ENCODE data around the gene TTC32. TPM values are rescaled to one million over a fixed set of nuclear protein-coding genes. Genes with fewer than 3 reads are reported as not detected.

Gene TTC32
- total RNA-seq, 3 donors from 2014 or later: 11.1 to 15.4 (median 14.0) TPM

DNA sequence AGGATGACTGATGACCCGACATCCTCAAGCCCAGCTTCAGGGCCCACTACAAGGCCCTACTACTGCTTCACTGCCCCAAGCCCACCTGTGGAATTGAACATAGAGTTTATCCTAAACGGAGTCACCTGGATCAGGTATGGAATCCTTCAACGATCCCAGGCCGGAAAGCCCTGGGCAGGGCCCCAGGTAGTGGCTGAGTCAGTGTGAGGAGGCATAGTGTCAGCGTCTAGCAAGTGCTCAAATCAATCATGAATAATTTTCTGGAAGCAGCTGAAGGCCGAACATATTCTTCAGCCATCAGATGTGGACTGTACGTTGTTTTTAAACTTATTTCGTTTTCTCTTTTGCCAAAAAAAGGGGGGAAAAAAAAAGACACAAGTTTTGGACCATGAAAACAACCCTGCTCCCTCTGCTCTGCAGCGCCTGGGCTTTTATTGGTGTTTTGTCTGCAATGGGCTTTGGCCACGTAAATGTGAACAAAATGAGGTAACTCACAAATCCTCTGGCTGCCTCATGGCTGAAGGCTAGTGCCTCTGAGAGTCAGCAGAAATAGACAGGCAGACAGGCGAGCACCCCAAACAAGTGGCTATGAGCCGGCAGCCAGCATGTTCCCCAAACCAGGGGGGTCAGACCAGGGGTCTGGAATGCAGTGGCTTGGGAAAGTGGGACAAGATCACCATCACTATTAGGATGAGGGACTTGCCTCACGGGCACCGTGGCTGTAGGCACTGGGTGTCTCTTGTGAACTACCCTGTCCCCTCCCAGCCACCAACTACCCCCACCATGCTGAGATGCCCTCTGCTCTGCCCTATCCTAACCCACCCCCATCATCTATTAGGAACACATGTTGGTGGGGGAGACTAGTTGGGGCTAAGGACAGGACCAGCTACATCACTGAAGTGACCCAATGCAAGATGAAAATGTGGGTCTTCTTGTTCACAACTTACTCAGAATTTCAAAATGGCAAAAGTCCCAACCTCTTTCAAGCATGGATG lies 51.4 kb downstream of the TTC32 start:
- no peak for DNase-seq
- H3K9me3 ChIP-seq: no peaks in the 10 kb centered on the region
- no peaks in the 10 kb centered on the region for H3K36me3 ChIP-seq (ENCODE audit: low read depth)
- no peak for TF ChIP-seq CTCF (IDR thresholded peaks at IDR 0.05)
- no peaks in the 10 kb centered on the region for H3K4me1 ChIP-seq (ENCODE audit: low read depth)
- no peak overlapping the region for H3K4me3 ChIP-seq
- ATAC-seq: no peak
- intact Hi-C loops (cut with DNase I, micrococcal nuclease): no loop called here

GRCh38 chr2:19848952-19849351 lies 52.8 kb downstream of the TTC32 start:
- Histone ChIP-seq H3K4me3 (no peak overlapping the region), H3K9me3 (no peaks in the 10 kb centered on the region), H3K4me1 (ENCODE audit: low read depth) (no peaks in the 10 kb centered on the region), H3K36me3 (ENCODE audit: low read depth) (no peaks in the 10 kb centered on the region)
- no peak for ATAC-seq
- intact Hi-C loops (cut with DNase I, micrococcal nuclease): no loop called here
- TF ChIP-seq CTCF (IDR thresholded peaks at IDR 0.05): no peak
- DNase-seq: no peak

DNA sequence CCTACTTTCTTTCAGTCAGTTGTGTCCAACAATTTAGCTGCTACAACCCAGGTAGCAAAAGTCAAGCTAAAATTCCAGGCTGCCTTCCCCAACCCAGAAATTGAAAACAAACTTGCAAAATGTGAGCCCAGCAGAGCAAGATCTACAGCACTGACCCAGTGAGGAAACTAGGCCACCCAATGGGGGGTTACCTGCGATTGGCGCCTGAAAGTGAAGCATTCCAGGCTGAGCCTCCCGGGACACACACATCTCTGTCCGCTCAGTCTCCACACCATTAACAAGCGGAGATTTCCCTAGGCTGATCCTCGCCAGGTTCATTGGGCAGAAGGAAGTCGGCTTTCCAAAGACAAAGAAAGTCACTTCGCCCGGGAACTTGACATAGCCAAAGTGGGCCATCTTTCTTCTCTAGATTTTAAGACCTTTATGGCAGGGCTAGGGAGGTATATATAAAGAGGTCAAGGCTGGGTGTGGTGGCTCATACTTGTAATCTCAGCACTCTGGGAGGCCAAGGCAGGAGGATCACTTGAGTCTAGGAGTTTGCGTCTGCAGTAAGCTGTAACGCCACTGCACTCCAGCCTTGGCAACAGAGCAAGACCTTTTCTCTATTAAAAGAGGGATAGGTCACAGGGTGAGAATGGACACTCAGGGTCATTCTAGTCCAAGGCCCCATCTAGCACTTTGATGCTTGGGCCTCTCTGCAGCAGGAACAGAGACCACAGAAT lies 53.6 kb downstream of the TTC32 start:
- DNase-seq: no peak
- no peak overlapping the region for H3K4me3 ChIP-seq
- no peaks in the 10 kb centered on the region for H3K36me3 ChIP-seq (ENCODE audit: low read depth)
- ATAC-seq: no peak
- intact Hi-C loops (cut with DNase I, micrococcal nuclease): no loop called here
- no peaks in the 10 kb centered on the region for H3K9me3 ChIP-seq
- TF ChIP-seq CTCF (IDR thresholded peaks at IDR 0.05): no peak
- no peaks in the 10 kb centered on the region for H3K4me1 ChIP-seq (ENCODE audit: low read depth)

DNA sequence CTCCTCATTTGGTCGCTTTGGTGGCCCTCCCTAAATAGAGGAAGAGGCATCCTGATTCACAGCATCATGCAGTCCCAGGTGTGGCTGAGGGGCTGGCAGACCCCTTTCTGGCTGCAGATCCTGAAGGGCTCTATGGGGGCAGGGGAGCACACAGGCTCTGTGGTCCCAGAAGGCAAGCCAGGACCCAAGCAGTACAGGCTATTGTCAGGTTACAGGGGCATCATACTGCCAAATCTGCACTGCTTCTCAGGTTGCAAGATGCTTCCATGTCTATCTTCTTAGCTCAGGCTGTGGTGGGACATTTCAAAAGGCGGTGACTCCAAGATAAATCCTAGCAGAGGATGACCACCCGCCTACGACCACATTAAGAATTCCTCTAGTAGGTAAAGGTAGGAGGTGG lies 54.3 kb downstream of the TTC32 start:
- ATAC-seq: no peak
- intact Hi-C loops (cut with DNase I, micrococcal nuclease): no loop called here
- H3K36me3 ChIP-seq (ENCODE audit: low read depth): no peaks in the 10 kb centered on the region
- no peak for TF ChIP-seq CTCF (IDR thresholded peaks at IDR 0.05)
- H3K9me3 ChIP-seq: no peaks in the 10 kb centered on the region
- no peak overlapping the region for H3K4me3 ChIP-seq
- H3K4me1 ChIP-seq (ENCODE audit: low read depth): no peaks in the 10 kb centered on the region
- DNase-seq: no peak

Other genes with a start within 250 kb of the TTC32 start
- 1 to 10 TPM; 1.9 to 8.8 (median 2.7) TPM for gene WDR35, start 88.1 kb upstream of the TTC32 start, total RNA-seq
- gene MATN3, start 110.7 kb upstream of the TTC32 start, total RNA-seq: under 1 TPM in 2 of 3 donors, not detected in 1; 0.70 to 0.89 TPM
- 100 to 1,000 TPM; 160 to 210 (median 181) TPM for gene LAPTM4A, start 149.6 kb upstream of the TTC32 start, total RNA-seq